ENCODE results near the gene BLID. TPM values are rescaled to one million over a fixed set of nuclear protein-coding genes. Genes with fewer than 3 reads are reported as not detected.

BLID gene
- polyA plus RNA-seq, 1 donor (not counting 4 experiments of a cell fraction or from before 2014, with no cell fraction given): 0.18 TPM

DNA sequence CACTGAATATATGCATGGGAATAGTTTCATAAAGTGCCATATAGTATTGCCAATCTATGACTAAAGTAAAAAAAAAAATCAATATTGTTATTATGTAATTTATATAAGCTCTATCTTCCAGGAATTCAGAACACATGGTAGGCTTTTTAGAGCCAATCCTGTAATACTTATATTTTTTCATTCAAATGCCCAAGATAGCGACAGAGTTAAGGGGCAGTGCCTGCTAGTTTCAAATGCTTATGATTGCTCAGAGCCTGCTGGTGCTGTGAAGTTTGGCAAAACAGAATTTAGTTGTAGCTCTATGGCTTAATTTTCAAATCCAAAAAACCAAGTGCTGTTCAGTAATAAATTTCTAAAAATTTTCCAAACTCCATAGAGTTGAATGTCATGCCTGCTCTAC is 39.0 kb upstream of the BLID start:
- Histone ChIP-seq H4K20me1 (ENCODE audit: control insufficient read depth, extremely low read depth, insufficient read depth, low read length) (no peaks in the 10 kb centered on the region), H2AFZ (ENCODE audit: control insufficient read depth, low read length) (no peak overlapping the region), H3K27me3 (ENCODE audit: control insufficient read depth, extremely low read depth, insufficient read depth, low read length) (no peaks in the 10 kb centered on the region), H3K9me3 (ENCODE audit: control insufficient read depth, low read depth, low read length) (no peaks in the 10 kb centered on the region), H3K27ac (ENCODE audit: control insufficient read depth, insufficient read depth, low read length) (no peak overlapping the region), H3K9me1 (ENCODE audit: control insufficient read depth, extremely low read depth, insufficient read depth, low read length) (no peaks in the 10 kb centered on the region), H3K4me2 (ENCODE audit: control insufficient read depth, extremely low read depth, insufficient read depth, low read depth, low read length) (no peak overlapping the region), H3K36me3 (ENCODE audit: control insufficient read depth in 2 of 2, extremely low read depth in 1 of 2, insufficient read depth in 2 of 2, low read length in 2 of 2) (peaks cover 0 to 12% of the 10 kb centered on the region in 2 experiments), H3K4me3 (ENCODE audit: control insufficient read depth in 2 of 3, extremely low read depth in 1 of 3, insufficient read depth in 2 of 3, low read depth in 1 of 3, low read length in 3 of 3) (no peak overlapping the region), H3K4me1 (ENCODE audit: control insufficient read depth, extremely low read depth, insufficient read depth, low read length) (peaks cover 32% of the 10 kb centered on the region), H3K9ac (ENCODE audit: control insufficient read depth, extremely low read depth, insufficient read depth, low read length) (no peak overlapping the region), H3K79me2 (ENCODE audit: control insufficient read depth, insufficient read depth, low read length) (peaks cover 62% of the 10 kb centered on the region)
- dilution Hi-C loops (cut with MboI; ENCODE audit: extremely low pct_ligation_motif_present, low sequenced_read_pairs): no loop called here
- DNase-seq (ENCODE audit: low read depth, low spot score) (no peak), FAIRE-seq (no peak)
- TF ChIP-seq, protein P1, sequence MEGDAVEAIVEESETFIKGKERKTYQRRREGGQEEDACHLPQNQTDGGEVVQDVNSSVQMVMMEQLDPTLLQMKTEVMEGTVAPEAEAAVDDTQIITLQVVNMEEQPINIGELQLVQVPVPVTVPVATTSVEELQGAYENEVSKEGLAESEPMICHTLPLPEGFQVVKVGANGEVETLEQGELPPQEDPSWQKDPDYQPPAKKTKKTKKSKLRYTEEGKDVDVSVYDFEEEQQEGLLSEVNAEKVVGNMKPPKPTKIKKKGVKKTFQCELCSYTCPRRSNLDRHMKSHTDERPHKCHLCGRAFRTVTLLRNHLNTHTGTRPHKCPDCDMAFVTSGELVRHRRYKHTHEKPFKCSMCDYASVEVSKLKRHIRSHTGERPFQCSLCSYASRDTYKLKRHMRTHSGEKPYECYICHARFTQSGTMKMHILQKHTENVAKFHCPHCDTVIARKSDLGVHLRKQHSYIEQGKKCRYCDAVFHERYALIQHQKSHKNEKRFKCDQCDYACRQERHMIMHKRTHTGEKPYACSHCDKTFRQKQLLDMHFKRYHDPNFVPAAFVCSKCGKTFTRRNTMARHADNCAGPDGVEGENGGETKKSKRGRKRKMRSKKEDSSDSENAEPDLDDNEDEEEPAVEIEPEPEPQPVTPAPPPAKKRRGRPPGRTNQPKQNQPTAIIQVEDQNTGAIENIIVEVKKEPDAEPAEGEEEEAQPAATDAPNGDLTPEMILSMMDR (optimal IDR thresholded peaks at IDR 0.05 in 1 of 3, IDR thresholded peaks at IDR 0.05 in 1 of 3, conservative IDR thresholded peaks at IDR 0.05 in 1 of 3; ENCODE audit: extremely low read depth in 1 of 3, insufficient read depth in 2 of 3, low read length in 3 of 3): no peak
- no peak for TF ChIP-seq EZH2 (IDR thresholded peaks at IDR 0.05; ENCODE audit: low read length)

GRCh38 chr11:122154227-122154626 is 38.2 kb upstream of the BLID start:
- Histone ChIP-seq H3K27ac (ENCODE audit: control insufficient read depth, insufficient read depth, low read length) (no peak overlapping the region), H4K20me1 (ENCODE audit: control insufficient read depth, extremely low read depth, insufficient read depth, low read length) (no peaks in the 10 kb centered on the region), H3K4me3 (ENCODE audit: control insufficient read depth in 2 of 3, extremely low read depth in 1 of 3, insufficient read depth in 2 of 3, low read depth in 1 of 3, low read length in 3 of 3) (no peak overlapping the region), H2AFZ (ENCODE audit: control insufficient read depth, low read length) (no peak overlapping the region), H3K79me2 (ENCODE audit: control insufficient read depth, insufficient read depth, low read length) (peaks cover 55% of the 10 kb centered on the region), H3K9me3 (ENCODE audit: control insufficient read depth, low read depth, low read length) (no peaks in the 10 kb centered on the region), H3K4me2 (ENCODE audit: control insufficient read depth, extremely low read depth, insufficient read depth, low read depth, low read length) (no peak overlapping the region), H3K27me3 (ENCODE audit: control insufficient read depth, extremely low read depth, insufficient read depth, low read length) (no peaks in the 10 kb centered on the region), H3K4me1 (ENCODE audit: control insufficient read depth, extremely low read depth, insufficient read depth, low read length) (peaks cover 25% of the 10 kb centered on the region), H3K9me1 (ENCODE audit: control insufficient read depth, extremely low read depth, insufficient read depth, low read length) (no peaks in the 10 kb centered on the region), H3K36me3 (ENCODE audit: control insufficient read depth in 2 of 2, extremely low read depth in 1 of 2, insufficient read depth in 2 of 2, low read length in 2 of 2) (peaks cover 0 to 10% of the 10 kb centered on the region in 2 experiments), H3K9ac (ENCODE audit: control insufficient read depth, extremely low read depth, insufficient read depth, low read length) (no peak overlapping the region)
- TF ChIP-seq, protein P1 (optimal IDR thresholded peaks at IDR 0.05 in 1 of 3, IDR thresholded peaks at IDR 0.05 in 1 of 3, conservative IDR thresholded peaks at IDR 0.05 in 1 of 3; ENCODE audit: extremely low read depth in 1 of 3, insufficient read depth in 2 of 3, low read length in 3 of 3): no peak
- no peak for TF ChIP-seq EZH2 (IDR thresholded peaks at IDR 0.05; ENCODE audit: low read length)
- dilution Hi-C loops (cut with MboI; ENCODE audit: extremely low pct_ligation_motif_present, low sequenced_read_pairs): no loop called here
- DNase-seq (ENCODE audit: low read depth, low spot score) (no peak), FAIRE-seq (no peak)

Measured in keratinocyte (primary cell).